Stimulated activated CD4-positive, alpha-beta T cell treated with anti-CD3 and anti-CD28 coated beads, TNF-alpha, amount 100 ng/mL, for 1 hour (primary cell): ENCODE data around the gene KIF24.
A peak's percentile ranks its signal among the peaks of the same experiment; 100 is the strongest.
"Not testable (repeated sequence)": the region's sequence is repeated elsewhere in the genome, so short reads cannot be mapped to it uniquely, and the experiment has no call there.

Source experiments
- DNase-seq, 3 donors: peaks; one replicate each; pipeline ENCODE4 v3.0.0-alpha.2; 2020; ENCODE audit warnings: low read depth in 3 of 3, low spot score in 1 of 3

KIF24 gene, protein sequence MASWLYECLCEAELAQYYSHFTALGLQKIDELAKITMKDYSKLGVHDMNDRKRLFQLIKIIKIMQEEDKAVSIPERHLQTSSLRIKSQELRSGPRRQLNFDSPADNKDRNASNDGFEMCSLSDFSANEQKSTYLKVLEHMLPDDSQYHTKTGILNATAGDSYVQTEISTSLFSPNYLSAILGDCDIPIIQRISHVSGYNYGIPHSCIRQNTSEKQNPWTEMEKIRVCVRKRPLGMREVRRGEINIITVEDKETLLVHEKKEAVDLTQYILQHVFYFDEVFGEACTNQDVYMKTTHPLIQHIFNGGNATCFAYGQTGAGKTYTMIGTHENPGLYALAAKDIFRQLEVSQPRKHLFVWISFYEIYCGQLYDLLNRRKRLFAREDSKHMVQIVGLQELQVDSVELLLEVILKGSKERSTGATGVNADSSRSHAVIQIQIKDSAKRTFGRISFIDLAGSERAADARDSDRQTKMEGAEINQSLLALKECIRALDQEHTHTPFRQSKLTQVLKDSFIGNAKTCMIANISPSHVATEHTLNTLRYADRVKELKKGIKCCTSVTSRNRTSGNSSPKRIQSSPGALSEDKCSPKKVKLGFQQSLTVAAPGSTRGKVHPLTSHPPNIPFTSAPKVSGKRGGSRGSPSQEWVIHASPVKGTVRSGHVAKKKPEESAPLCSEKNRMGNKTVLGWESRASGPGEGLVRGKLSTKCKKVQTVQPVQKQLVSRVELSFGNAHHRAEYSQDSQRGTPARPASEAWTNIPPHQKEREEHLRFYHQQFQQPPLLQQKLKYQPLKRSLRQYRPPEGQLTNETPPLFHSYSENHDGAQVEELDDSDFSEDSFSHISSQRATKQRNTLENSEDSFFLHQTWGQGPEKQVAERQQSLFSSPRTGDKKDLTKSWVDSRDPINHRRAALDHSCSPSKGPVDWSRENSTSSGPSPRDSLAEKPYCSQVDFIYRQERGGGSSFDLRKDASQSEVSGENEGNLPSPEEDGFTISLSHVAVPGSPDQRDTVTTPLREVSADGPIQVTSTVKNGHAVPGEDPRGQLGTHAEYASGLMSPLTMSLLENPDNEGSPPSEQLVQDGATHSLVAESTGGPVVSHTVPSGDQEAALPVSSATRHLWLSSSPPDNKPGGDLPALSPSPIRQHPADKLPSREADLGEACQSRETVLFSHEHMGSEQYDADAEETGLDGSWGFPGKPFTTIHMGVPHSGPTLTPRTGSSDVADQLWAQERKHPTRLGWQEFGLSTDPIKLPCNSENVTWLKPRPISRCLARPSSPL (N-terminal part only)

DNA sequence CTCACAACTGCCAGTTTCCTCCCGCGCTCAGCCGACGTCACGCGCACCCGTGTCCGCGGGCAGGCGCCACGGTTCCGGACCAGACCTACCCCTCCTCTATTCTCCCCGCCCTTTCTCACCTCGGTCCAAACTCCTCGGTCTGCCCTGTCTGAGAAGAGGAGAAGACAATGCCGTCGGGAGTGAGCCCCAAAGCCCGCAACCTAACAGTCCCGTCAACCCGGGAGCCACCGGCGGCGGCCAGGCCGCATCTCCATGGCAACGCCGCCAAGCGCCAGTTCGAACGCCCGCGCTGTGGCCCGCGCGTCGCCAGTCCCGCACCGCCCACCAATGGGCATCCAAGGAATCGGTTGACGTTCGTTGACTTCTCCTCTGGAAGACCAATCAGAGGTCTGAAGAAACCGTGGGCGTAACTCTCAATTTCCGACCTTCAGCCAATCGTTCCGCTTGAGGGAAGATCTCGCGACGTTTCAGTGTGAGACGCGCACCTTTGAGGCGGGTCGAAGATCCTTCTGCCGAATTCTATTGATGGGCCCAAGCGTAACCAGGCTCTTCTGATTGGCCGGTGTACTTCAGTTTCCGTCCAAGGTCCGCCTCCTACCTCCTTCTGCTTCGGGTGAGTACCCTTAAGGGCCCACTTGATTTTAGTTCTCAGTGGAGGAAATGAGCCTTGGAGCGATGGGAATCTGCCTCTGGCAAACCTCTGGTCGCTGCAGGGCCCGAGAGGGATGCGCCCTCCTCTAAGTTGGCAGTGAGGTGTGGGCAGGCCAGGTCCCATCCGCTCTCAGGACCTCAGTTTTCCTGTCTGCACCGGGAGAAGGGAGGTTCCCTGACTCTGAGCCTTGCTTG lies at the start of gene KIF24, which contains the start of gene NUDT2:
Gene KIF24 (minus strand): TSS at position 282 of the 846 bp plus-strand sequence. CDS start 17,922 bp downstream, outside the sequence.
Gene NUDT2 (plus strand): TSS at position 583 of the 846 bp plus-strand sequence. CDS start 9,471 bp downstream, outside the sequence.
- DNase-seq, result peak; percentile 80 to 91 (median 87)

DNA sequence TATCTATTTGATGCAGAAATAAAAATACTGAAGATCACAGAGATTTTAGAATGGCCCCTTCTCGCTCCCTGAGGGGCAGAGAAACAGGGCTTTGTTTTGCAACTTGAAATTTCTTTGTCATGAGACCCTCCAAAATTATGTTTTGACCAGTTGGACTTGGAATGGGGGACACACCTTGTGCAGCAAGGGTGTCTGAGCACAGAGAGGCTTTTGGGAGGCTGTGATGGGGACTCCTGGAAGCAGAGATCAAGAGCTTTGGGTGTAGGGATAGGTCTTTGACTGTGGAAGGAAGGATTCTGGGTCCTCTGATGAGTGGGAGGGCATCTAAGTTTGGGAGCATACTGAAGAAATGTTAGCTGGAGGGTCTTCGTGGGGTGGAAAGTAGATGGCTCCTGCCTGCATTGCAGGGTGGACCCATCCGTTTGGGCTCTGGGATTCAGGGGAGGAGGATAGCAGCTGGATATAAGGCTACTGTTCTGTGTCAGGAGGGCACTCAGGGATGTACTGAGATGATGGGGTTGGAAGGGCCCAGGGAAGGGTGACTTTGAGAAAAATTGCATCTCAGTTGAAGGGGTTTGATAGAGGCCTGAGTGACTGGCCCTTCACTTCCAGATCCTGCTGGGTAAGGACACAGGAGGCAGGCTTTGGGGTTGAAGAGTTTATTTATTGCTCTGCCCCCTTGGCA lies 49.5 kb upstream of the KIF24 start:
- DNase-seq, result no peak

DNA sequence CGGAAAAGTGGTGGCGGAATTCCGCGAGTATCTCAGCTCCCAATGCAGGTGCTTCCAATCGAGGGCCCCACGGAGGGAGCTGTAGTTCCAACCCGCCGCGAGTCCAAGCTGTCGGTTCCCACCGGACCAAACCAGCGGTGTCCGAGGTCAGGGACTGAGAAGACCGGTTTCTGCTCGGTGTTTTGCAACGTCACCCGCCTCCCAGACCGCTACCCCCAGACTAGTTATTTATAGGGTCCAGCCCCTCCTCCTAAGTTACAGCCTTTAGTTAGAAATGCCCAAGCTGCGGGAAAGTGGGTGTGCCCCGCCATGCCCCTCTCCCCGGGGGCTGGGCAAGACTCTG lies 48.3 kb upstream of the KIF24 start:
- DNase-seq, result no peak

DNA sequence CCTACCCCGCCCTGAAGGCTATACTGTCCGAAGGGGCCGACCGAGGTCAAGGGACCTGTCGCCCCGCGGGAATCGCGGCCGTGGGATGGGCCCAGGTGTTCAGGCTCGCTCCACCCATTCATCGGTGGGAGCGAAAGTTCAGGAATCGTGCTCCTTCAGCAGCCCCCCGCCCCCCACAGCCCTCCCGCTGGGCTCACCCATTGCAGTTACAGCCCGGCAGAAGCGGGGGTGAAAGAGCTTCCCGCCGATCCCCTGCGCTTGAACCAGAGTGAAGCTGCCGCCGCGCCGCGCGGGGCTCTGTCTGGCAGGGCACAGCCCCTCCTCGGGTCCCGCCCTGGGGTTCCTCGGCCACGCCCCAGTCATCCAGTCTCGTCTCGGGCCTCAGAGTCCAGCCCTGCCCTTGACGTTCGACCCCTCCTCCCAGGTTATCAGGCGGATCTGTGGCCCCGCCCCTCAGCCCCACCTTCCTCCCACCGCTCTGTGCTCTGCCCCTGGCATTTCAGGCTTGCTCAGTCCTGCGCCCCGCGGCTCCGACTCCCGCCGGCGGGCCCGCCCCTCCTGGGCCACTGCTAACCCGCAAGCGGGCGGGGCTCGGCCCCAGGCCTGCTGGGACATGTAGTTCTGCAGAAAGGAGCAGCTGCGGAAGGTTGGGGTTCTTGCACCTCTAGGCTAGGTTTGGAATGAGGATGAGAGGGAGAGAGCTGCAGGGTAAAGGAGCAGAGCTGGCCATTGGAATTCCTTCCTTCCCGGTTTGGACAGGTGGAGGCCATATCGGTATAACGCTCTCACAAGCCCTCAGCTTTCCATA lies 47.7 kb upstream of the KIF24 start, which contains the start of gene MYORG:
Gene MYORG (minus strand): TSS at position 303 of the 808 bp plus-strand sequence. CDS start 3,955 bp downstream, outside the sequence.
- DNase-seq, result peak; percentile 85 to 92 (median 91)

DNA sequence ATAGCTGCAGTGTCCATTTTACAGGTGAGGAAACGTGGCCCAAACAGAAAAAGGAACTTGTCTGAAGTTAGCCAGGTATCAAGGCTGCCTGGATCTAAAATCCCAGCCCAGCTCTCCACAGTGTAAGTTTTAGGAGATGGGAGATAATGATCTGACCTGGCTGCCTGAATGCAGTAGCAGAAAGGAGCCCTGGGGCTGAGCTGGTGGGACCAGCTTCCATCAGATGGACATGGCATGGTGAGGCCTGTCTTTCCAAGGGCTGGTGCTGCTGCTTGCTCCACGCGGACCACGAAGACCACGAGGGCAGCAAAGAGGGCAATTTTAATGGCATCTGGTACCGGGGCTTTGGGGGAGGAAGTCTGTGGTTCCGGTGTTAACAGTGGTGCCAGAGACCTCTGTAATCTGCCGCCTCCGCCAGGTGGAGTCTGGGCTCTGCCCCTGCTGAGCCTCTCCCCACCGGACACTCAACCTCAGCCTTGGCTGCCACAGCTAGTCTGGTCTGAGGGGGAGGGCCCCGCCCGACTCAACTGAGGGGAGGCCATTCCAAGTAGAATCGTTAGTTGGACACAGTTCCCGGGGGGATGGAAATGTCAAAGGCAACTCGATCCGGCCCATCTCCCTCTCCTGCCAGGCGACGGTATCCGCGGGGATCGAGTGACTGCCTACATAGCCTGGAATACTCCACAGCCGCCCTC lies 47.0 kb upstream of the KIF24 start:
- DNase-seq, result no peak

DNA sequence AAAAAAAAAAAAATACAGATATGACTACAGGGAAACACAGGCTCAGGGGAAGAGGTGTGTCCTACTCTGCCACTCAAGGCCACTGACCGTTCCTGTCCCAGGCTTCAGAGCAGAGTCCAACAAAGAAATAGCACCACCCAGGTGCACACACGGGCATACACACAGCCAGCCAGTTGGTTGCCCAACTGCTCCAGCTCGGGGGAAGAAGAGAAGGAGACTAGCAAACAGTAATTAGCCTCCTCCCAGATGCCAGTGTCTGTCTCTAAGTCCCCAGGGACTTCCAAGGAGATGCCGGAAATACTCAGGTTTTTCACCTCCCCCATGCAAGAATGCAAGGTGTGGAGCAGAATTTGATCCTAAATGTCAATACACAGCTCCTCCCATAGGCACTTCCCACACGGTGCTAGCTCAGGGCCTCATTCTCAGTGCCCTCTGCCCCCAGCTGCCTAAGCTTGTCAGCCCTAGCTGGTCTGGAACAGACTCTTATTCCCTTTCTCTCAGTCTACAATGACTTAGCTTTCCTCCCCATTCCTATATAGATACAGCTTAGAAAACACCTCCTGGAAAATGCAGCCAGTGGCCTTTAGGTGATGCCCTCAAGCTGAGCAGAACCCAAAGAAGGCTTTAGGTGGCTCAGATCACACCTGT lies 46.0 kb upstream of the KIF24 start:
- no peak for DNase-seq

DNA sequence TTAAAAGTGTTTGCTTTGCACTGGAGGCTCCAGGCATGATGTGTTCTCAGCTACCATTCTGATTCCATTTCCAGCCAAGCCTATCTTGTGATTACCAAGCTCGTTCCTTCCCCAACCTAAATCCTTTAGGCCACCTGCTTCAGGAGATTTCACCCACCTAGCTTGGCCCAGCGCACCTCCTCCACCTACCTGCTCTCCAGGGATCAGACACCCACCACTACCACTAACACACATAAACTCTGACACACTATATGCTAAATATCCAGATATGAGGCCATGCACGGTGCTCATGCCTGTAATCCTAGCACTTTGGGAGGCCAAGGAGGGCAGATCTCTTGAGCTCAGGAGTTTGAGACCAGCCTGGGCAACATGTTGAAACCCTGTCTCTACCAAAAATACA lies 45.3 kb upstream of the KIF24 start:
- no peak for DNase-seq

DNA sequence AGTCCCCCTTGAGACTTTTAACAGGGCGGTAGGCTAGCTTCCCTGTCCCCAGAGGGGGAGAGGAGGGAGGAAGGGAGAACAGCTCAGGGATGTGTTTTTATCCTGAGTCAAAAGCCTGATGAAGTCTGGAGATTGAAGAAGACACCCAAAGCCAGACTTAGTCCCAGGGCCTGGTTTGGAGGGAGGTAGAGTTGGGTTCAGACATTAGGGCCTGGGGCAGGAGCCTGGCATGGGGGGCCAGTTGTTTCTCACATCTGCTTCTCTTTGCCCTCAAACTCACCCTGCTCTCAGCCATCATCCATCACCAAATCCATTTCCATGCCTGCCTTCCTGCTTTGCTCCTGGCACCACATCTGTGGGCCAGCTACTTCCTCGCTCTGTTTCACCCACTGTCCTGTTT lies 44.7 kb upstream of the KIF24 start:
- no peak for DNase-seq

DNA sequence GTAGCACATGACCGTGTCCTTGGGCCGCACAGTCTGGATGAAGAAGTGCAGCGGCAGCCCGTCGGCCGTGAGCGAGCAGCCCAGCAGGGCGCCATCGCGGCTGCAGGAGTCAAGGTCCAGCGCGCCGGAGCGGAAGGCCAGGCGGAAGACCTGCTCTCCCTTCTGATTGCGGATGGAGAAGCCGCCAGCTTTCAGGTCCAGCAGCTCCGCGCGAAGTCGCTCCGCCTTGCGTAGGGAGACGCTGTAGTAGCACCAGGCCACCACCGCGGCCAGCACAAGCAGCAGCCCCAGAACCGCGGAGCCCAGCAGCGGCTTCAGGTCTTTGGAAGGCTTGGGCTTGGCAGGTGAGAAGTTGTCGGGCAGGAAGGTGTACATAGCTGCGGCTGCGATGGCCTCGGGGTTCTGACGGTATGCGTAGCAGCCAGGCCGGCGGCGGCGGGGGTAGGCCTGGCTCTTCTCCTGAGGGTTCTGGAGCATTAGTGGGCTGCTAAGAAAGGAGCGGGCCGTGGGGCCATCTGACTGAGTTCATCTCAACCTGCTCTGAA lies 43.5 kb upstream of the KIF24 start:
- DNase-seq, result no peak

DNA sequence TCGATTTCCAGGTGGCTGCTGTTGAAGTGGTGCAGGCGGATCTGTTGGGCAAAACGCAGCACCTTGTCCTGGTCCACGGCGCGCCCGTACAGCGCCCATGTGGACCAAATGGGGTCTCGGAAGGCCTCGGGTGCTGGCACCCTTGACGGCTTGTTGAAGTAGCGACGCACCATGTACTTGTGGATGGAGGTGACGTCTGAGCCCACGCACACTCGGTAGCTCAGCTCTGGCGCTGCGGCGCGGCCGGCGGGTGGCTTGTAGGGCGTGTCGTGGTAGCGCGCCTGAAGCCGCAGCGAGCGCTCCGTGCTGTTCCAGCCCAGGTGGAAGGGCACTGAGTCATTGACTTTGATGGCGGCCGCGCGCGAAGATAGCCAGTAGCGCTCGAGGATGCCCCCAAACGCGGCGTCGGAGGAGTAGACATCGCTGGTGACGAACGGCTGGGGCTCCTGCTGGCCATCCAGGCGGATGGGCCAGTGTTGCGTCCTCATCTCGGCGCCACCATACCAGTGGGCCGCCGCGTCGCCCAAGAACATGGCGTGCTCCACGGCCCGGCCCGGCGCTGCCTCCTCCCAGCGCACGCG lies 42.9 kb upstream of the KIF24 start:
- no peak for DNase-seq

DNA sequence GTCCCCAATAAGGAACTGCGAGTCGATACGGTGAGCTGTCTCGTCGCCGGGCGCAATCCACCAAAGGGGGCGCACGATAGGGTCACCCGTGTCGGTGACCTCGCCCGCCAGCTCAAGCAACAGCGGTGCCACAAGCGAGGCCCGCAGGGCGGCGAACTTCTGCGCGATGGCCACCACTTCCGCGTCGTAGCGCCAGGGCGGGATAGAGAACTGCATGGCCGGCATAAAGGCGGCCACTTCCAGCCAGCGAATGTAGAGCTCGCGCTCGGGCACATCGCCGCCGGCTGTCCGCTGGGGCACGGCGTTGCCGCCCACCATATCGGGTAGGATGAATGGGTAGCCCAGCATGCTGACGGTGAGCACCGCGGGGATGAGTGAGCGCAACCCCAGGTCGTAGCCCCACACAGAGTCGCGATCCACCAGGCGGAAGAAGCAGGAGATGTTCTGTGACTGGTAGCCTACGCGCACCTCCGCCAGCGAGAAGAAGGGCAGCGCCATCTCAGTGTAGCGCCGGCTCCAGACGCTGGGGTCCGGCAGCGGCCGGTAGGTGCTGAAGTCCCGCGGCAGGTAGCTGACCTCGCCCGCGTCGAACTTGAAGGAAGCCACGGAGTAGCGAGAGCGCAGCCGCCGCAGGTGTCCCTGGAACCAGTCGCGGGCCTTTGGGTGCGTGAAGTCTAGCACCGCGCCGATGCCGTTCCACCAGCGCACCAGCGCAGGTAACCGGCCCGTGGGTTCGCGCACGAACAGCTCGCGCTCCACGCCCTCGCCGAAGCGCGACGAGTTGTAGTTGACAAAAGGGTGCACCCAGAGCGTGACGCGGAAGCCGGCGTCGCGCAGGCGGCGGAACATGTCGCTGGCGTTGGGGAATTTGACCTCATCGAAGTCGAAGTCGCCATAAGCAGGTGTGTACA lies 42.2 kb upstream of the KIF24 start:
- DNase-seq, result no peak

DNA sequence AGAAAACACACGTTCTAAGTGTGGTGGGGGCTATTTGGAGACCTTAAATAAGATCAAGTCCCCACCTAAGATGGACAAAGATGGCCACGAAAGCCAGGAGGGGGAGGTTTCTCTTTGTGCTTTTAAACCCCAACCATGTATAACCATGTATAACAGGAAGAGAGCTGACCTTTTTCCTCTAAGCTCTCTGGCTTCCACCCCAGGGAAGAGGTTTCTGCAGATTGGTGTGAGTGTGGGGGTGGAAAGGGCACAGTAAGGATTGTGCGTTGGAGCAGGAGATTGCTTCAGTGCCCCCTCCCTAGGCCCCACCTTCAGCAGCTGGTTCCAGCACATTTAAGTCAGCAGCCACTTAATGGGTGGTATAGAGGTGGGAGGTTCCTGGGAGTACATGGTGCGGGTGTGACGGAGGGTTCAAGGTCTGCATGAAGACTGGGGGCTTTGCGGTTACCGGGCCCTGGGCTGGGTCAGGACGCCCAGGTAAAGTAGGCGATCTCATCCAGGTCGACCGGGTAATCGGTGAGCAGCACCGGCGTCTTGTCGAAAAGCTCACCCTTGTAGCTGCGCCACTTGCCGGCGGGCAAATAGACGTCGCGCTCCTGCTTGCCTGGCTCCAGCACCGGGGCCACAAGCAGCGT lies 41.4 kb upstream of the KIF24 start:
- no peak for DNase-seq

DNA sequence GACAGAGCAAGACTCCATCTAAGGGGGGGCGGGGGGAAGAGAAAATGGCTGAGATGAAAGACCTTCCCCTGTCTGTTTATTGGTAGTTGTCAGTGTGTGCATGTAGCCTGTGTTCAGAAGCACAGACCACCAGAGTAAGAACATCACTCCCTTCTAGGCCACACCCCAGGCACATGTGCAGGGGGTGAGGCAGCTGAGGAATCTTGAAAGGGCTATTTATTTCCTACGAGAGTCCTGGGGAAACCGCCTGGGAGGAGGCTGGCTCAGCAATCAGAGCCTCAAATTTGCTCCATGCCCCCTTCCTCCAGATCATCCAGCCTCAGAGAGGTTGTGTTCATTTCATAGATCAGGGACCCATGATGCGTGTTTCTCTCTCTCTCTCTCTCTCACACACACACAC lies 40.6 kb upstream of the KIF24 start:
- DNase-seq, result no peak

DNA sequence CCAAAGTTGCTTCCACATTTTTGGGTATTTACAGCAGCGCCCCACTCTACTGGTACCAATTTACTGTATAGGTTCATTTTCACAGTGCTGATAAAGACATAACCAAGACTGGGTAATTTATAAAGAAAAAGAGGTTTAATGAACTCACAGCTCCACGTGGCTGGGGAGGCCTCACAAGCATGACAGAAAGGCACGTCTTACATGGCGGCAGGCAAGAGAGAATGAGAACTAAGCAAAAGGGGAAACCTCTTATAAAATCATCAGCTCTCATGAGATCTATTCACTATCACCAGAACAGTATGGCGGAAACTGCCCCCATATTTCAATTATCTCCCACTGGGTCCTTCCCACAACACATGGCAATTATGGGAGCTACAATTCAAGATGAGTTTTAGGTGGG lies 39.7 kb upstream of the KIF24 start:
- DNase-seq, result not testable (repeated sequence)

DNA sequence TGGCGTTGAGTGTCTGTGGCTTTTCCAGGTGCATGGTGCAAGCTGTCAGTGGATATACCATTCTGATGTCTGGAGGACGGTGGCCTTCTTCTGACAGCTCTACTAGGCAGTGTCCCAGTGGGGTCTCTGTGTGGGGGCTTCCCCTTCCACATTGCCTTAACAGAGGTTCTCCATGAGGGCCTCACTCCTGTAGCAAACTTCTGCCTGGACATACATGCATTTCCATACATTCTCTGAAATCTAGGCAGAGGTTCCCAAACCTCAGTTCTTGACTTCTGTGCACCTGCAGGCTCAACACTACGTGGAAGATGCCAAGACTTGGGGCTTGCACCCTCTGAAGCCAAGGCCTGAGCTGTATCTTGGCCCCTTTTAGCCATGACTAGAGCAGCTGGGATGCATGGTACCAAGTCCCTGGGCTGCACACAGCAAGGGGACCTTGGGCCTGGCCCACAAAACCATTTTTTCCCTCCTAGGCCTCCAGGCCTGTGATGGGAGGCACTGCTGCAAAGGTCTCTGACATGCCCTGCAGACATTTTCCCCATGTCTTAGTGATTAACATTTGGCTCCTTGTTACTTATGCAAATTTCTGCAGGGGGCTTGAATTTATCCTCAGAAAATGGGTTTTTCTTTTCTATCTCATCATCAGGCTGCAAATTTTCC lies 38.8 kb upstream of the KIF24 start:
- DNase-seq, result not testable (repeated sequence)
